Pancreas (tissue), 10 donors: ENCODE results near the gene ST7. TPM values are rescaled to one million over a fixed set of nuclear protein-coding genes. Genes with fewer than 3 reads are reported as not detected.
A peak's percentile ranks its signal among the peaks of the same experiment; 100 is the strongest.

ENCODE experiments used
- ATAC-seq, 4 donors: fragments of 200-7000 bp; cut with Tn5 transposase; one replicate each; pipeline versions ENCODE4 v1.8.0 to v1.9.1; 2020; ENCODE audit warnings: mild to moderate bottlenecking in 4 of 4, moderate library complexity in 4 of 4
- DNase-seq, 6 donors: peaks; one replicate each; pipeline ENCODE4 v3.0.0-alpha.2; 2020
- FAIRE-seq: peaks from 2 replicates; lab custom pipeline; 2012; peaks lifted over from hg19 to GRCh38; lab: Jason Lieb, UNC
- H3K27ac ChIP-seq, 4 donors: fragments of 200-600 bp; sonication (generic); 1 replicate in 3 of 4; 2 replicates in 1 of 4; pipeline versions ENCODE4 v1.5.0 to v1.8.0; 2020
- H3K27me3 ChIP-seq, 4 donors: fragments of 200-600 bp; one replicate each; pipeline ENCODE4 v1.8.0; 2021
- H3K36me3 ChIP-seq, 3 donors: fragments of 200-600 bp; sonication (generic) in 1 of 3; one replicate each; pipeline versions ENCODE4 v1.5.0 to v1.8.0; 2020 to 2021
- H3K4me1 ChIP-seq, 3 donors: fragments of 200-600 bp; one replicate each; pipeline ENCODE4 v1.8.0; 2021
- H3K4me3 ChIP-seq, 4 donors: fragments of 200-600 bp; sonication (generic) in 2 of 4; one replicate each; pipeline versions ENCODE4 v1.5.0 to v1.8.0; 2020 to 2021
- H3K9me3 ChIP-seq, 4 donors: fragments of 200-600 bp; one replicate each; pipeline ENCODE4 v1.8.0; 2021
- WGBS, 2 donors: extraction: QIAGEN DNeasy Blood & Tissue Kit; methylation state at CpG; one replicate each; pipeline ENCODE4 v1.1.7; 2013; 5-methylcytosine and 5-hydroxymethylcytosine counted together
- intact Hi-C, 3 donors: fragments of 100-400 bp; cut with DNase I; formaldehyde crosslinking; loops; one replicate each; pipeline versions ENCODE4 v1.11.1 to v1.14.2; 2022
- polyA plus RNA-seq, 2 donors: library from polyadenylated mRNA; stranded (reverse); fragments of 200-250 nt; gene quantifications; one replicate each; pipeline ENCODE4 v1.2.3, GENCODE V29; 2013
- total RNA-seq, 6 donors: library from RNA; stranded (reverse); fragmentation: NEBNext Ultra II Directional in 4 of 6; extraction: Animal tissue kit (Norgen Biotek cat#: 25700) in 4 of 6; gene quantifications; one replicate each; pipeline versions ENCODE4 v1.2.1 to v1.2.4, GENCODE V29; 2021 to 2023
- TF ChIP-seq, protein P1 (sequence below), 4 donors: fragments of 200-600 bp; sonication (generic) in 3 of 4; IDR thresholded peaks; one replicate each; pipeline versions ENCODE4 v1.5.0 to v1.8.0; 2021; ENCODE audit warnings: antibody characterized with exemption in 4 of 4
- donor health status: healthy with polysubstance abuse.
- donor health status: DM: no; HTN: no; CAD: no; lungs with moderate emphysema.
- donor health status: DM: no; HTN: no; CAD: no.
- donor health status: control.
- donor health status: control.
- donor health status: Bipolar disorder and iron deficiency.
- donor health status: DM: yes; HTN: yes; CAD: no.
- donor health status: DM: no; HTN: no; CAD: no.
- donor health status: DM: no; HTN: no; CAD: no.
- donor health status: DM: yes; HTN: yes; CAD: no.

The ST7 gene
- total and polyA plus RNA-seq, 8 donors, result 8.2 to 20.2 (median 17.1) TPM

DNA sequence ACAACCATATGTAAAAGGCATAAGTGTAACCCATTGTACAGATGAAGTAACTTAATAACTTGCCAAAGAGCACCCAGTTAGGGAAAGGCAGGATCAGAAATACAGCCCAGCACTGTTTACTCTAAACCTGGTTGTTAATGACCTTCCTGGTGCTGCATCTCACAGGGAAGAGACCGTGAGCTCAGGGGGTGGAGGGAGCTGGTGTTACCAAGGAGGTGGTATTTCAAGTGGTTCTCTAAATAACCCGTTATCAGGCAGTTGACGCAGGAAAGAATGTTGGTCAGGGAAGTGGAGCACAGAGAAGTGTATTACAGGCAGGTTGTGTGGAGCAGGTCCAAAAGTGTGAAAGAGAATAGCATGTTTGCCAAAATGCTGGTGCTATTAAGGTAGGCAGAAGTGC, 4.4 kb upstream of the ST7 start:
- H3K27me3 ChIP-seq, result no peaks in the 10 kb centered on the region
- H3K4me3 ChIP-seq, result no peak overlapping the region
- FAIRE-seq (no peak), ATAC-seq (peak in 2 of 4 donors; percentile 9 to 11), DNase-seq (no peak)
- 32 to 34% methylated on average over 3 of the region's 3 CpGs for WGBS, 2 donors
- no peak overlapping the region for H3K27ac ChIP-seq
- intact Hi-C loops, result no loop called here
- H3K4me1 ChIP-seq, result peaks cover 0 to 7% (median 3%) of the 10 kb centered on the region in 3 donors
- TF ChIP-seq, protein P1, sequence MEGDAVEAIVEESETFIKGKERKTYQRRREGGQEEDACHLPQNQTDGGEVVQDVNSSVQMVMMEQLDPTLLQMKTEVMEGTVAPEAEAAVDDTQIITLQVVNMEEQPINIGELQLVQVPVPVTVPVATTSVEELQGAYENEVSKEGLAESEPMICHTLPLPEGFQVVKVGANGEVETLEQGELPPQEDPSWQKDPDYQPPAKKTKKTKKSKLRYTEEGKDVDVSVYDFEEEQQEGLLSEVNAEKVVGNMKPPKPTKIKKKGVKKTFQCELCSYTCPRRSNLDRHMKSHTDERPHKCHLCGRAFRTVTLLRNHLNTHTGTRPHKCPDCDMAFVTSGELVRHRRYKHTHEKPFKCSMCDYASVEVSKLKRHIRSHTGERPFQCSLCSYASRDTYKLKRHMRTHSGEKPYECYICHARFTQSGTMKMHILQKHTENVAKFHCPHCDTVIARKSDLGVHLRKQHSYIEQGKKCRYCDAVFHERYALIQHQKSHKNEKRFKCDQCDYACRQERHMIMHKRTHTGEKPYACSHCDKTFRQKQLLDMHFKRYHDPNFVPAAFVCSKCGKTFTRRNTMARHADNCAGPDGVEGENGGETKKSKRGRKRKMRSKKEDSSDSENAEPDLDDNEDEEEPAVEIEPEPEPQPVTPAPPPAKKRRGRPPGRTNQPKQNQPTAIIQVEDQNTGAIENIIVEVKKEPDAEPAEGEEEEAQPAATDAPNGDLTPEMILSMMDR (IDR thresholded peaks at IDR 0.05), result no peak
- no peaks in the 10 kb centered on the region for H3K9me3 ChIP-seq
- no peaks in the 10 kb centered on the region for H3K36me3 ChIP-seq

DNA sequence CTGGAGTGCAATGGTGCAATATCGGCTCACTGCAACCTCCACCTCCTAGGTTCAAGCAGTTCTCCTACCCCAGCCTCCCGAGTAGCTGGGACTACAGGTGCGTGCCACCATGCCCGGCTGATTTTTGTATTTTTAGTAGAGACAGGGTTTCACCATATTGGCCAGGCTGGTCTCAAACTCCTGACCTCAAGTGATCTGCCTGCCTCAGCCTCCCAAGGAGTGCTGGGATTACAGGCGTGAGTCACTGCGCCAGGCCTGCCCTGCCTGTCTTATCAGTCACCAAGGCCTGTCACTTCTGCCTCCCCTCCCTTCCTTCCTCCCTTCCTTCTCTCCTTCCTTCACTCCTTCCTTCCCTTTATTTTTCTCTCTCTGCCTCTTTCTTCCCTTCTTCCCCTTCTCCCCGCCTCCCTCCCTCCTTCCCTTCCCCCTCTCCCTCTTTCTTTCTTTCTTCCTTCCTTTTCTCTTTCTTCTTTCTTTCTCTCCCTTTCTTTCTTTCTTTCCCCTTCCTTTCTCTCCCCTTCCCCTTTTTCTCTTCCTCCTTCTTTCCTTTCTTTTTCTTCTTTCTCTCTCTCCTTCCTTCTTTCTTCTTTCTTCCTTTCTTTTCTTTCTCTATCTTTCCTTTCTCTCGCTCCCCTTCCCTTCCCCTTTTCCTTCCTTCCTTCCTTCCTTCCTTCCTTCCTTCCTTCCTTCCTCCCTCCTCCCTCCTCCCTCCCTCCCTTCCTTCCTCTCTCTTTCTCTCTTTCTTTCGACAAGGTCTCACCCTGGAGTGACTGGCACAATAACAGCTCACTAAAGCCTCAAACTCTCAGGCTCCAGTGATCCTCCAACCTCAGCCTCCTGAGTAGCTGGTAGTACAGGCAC, 3.1 kb upstream of the ST7 start:
- ATAC-seq, result no peak
- no peak overlapping the region for H3K4me3 ChIP-seq
- no peaks in the 10 kb centered on the region for H3K27me3 ChIP-seq
- H3K36me3 ChIP-seq, result no peaks in the 10 kb centered on the region
- H3K9me3 ChIP-seq, result no peaks in the 10 kb centered on the region
- WGBS, 2 donors, result 83 to 89% methylated on average over 9 of the region's 9 CpGs
- intact Hi-C loops, result no loop called here
- H3K27ac ChIP-seq, result no peak overlapping the region
- H3K4me1 ChIP-seq, result peaks cover 0 to 8% (median 6%) of the 10 kb centered on the region in 3 donors
- TF ChIP-seq, protein P1 (IDR thresholded peaks at IDR 0.05), result no peak
- FAIRE-seq, result no peak
- DNase-seq, result no peak

DNA sequence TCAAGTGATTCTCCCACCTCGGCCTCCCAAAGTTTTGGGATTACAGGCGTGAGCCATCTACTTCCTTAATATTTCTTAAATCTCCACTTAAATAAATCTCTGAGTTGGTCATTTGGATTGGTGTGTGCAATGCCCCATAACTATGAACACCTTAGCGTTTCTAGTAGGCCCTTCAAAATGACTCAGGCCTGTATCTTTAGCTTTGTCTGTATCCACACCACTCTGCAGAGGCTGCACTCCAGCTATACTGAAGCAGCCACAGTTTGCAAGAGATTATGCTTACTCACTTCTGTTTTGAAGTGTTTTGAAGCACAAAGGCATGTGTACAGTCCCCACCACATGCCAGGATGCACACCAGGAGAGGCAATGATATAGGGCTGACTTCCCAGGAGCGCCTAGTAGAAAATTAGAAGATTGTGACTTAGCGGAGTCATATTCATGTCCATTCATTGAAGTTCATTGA, 2.4 kb upstream of the ST7 start:
- WGBS, 2 donors, result 95 to 96% methylated on average over 5 of the region's 5 CpGs
- ATAC-seq (no peak), FAIRE-seq (no peak), DNase-seq (no peak)
- TF ChIP-seq, protein P1 (IDR thresholded peaks at IDR 0.05), result no peak
- H3K36me3 ChIP-seq, result no peaks in the 10 kb centered on the region
- no peaks in the 10 kb centered on the region for H3K27me3 ChIP-seq
- H3K4me1 ChIP-seq, result peaks cover 4 to 14% (median 12%) of the 10 kb centered on the region in 3 donors
- H3K27ac ChIP-seq, result no peak overlapping the region
- H3K4me3 ChIP-seq, result no peak overlapping the region
- H3K9me3 ChIP-seq, result no peaks in the 10 kb centered on the region
- intact Hi-C loops, result no loop called here

DNA sequence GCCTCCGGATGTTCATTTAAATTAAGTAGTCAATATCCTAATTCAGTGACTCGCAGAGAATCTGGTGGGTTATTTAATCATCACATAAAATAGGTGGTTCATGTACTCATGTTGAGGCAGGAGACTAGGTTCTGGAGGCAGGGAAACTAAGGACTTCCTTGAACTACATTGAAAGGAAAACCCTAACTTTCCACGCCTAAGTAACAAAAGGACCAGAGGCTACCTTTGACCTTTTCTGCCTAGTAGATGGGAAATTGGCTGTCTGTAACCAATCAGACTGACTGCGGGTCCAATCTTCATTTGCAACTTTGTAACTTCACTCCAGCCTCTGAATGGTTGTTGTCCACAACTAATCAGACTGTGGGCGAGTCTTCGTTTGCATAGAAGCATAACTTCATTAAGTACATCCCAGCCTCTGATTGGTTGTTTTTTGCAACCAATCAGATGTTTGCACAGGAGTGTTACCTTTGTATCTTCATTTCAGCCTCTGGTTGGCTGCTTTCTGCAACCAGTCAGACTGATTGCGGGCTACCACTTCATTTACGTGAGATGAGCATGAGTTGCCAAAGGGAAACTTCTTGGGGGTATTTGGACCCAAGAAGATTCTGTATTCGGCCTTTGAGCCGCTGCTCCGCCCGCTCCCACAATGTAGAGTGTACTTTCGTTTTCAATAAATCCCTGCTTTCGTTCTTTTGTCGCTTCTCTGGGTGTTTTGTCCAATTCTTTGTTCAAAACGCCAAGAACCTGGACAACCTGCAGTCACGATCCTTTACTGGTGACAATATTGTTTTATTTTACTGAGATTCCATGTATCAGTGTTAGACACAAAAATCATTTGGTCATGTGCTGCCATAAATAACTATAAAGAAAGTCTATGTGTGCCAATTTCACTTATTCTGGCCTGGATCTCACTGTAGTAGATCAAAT, 1.7 kb upstream of the ST7 start:
- 96% methylated on average over 17 of the region's 17 CpGs for WGBS, 2 donors
- DNase-seq (no peak), ATAC-seq (no peak), FAIRE-seq (no peak)
- Histone ChIP-seq H3K9me3 (no peaks in the 10 kb centered on the region), H3K27ac (no peak overlapping the region), H3K4me3 (no peak overlapping the region), H3K36me3 (no peaks in the 10 kb centered on the region), H3K4me1 (peaks cover 10 to 21% (median 19%) of the 10 kb centered on the region in 3 donors), H3K27me3 (no peaks in the 10 kb centered on the region)
- TF ChIP-seq, protein P1 (IDR thresholded peaks at IDR 0.05), result no peak
- intact Hi-C loops, result no loop called here
